Liver (tissue), 3 donors: ENCODE results near the gene ARHGEF25.

Experiments used
- CTCF ChIP-seq: fragments of 150-350 bp; IDR thresholded peaks from 2 replicates; pipeline ENCODE4 v1.5.1; 2017; ENCODE audit warnings: improper control_type of control experiment, low read depth, low read length; ENCODE audit not compliant: missing input control
- EGR1 ChIP-seq, 2 donors: IDR thresholded peaks; 2 replicates each; pipeline ENCODE4 v1.6.1; 2016 to 2018; ENCODE audit warnings: antibody characterized with exemption in 2 of 2, low read depth in 2 of 2
- FOXA1 ChIP-seq: IDR thresholded peaks from 2 replicates; pipeline ENCODE4 v1.6.1; 2016; ENCODE audit warnings: antibody characterized with exemption
- HNF4A ChIP-seq, 2 donors: conservative IDR thresholded peaks; 2 replicates each; pipeline ENCODE4 v1.6.1; 2016; ENCODE audit warnings: antibody characterized with exemption in 2 of 2, mild to moderate bottlenecking in 2 of 2
- RAD21 ChIP-seq, 2 donors: IDR thresholded peaks; 2 replicates each; pipeline ENCODE4 v1.6.1; 2016; ENCODE audit warnings: antibody characterized with exemption in 2 of 2, mild to moderate bottlenecking in 2 of 2
- REST ChIP-seq: IDR thresholded peaks from 2 replicates; pipeline ENCODE4 v1.6.1; 2016; ENCODE audit warnings: antibody characterized with exemption, mild to moderate bottlenecking
- YY1 ChIP-seq: IDR thresholded peaks from 2 replicates; pipeline ENCODE4 v1.6.1; 2016; ENCODE audit warnings: antibody characterized with exemption, mild to moderate bottlenecking
- donor health status: healthy.
- donor health status: healthy.

- TF ChIP-seq CTCF (no peak), FOXA1 (no peak), YY1 (no peak), RAD21 (IDR thresholded peaks at IDR 0.05) (no peak), HNF4A (conservative IDR thresholded peaks at IDR 0.05) (no peak), EGR1 (IDR thresholded peaks at IDR 0.05; ENCODE audit: low read depth in 2 of 2) (no peak), REST (no peak)
These were observed 30.8 kb upstream of the ARHGEF25 start for GRCh38 chr12:57580466-57580795.
